Pancreas (tissue), 10 donors: ENCODE measurements around the gene UNC13A. TPM values are rescaled to one million over a fixed set of nuclear protein-coding genes. Genes with fewer than 3 reads are reported as not detected.

Source experiments
- ATAC-seq, 4 donors: fragments of 200-7000 bp; cut with Tn5 transposase; one replicate each; pipeline versions ENCODE4 v1.8.0 to v1.9.1; 2020; ENCODE audit warnings: mild to moderate bottlenecking in 4 of 4, moderate library complexity in 4 of 4
- DNase-seq, 6 donors: peaks; one replicate each; pipeline ENCODE4 v3.0.0-alpha.2; 2020
- FAIRE-seq: peaks from 2 replicates; lab custom pipeline; 2012; peaks lifted over from hg19 to GRCh38; lab: Jason Lieb, UNC
- H3K27ac ChIP-seq, 4 donors: fragments of 200-600 bp; sonication (generic); 1 replicate in 3 of 4; 2 replicates in 1 of 4; pipeline versions ENCODE4 v1.5.0 to v1.8.0; 2020
- H3K27me3 ChIP-seq, 4 donors: fragments of 200-600 bp; one replicate each; pipeline ENCODE4 v1.8.0; 2021
- H3K36me3 ChIP-seq, 3 donors: fragments of 200-600 bp; sonication (generic) in 1 of 3; one replicate each; pipeline versions ENCODE4 v1.5.0 to v1.8.0; 2020 to 2021
- H3K4me1 ChIP-seq, 3 donors: fragments of 200-600 bp; one replicate each; pipeline ENCODE4 v1.8.0; 2021
- H3K4me3 ChIP-seq, 4 donors: fragments of 200-600 bp; sonication (generic) in 2 of 4; one replicate each; pipeline versions ENCODE4 v1.5.0 to v1.8.0; 2020 to 2021
- H3K9me3 ChIP-seq, 4 donors: fragments of 200-600 bp; one replicate each; pipeline ENCODE4 v1.8.0; 2021
- WGBS, 2 donors: extraction: QIAGEN DNeasy Blood & Tissue Kit; methylation state at CpG; one replicate each; pipeline ENCODE4 v1.1.7; 2013; 5-methylcytosine and 5-hydroxymethylcytosine counted together
- intact Hi-C, 3 donors: fragments of 100-400 bp; cut with DNase I; formaldehyde crosslinking; loops; one replicate each; pipeline versions ENCODE4 v1.11.1 to v1.14.2; 2022
- polyA plus RNA-seq, 2 donors: library from polyadenylated mRNA; stranded (reverse); fragments of 200-250 nt; gene quantifications; one replicate each; pipeline ENCODE4 v1.2.3, GENCODE V29; 2013
- total RNA-seq, 6 donors: library from RNA; stranded (reverse); fragmentation: NEBNext Ultra II Directional in 4 of 6; extraction: Animal tissue kit (Norgen Biotek cat#: 25700) in 4 of 6; gene quantifications; one replicate each; pipeline versions ENCODE4 v1.2.1 to v1.2.4, GENCODE V29; 2021 to 2023
- TF ChIP-seq, protein P1 (sequence below), 4 donors: fragments of 200-600 bp; sonication (generic) in 3 of 4; IDR thresholded peaks; one replicate each; pipeline versions ENCODE4 v1.5.0 to v1.8.0; 2021; ENCODE audit warnings: antibody characterized with exemption in 4 of 4
- donor health status: healthy with polysubstance abuse.
- donor health status: DM: no; HTN: no; CAD: no; lungs with moderate emphysema.
- donor health status: DM: no; HTN: no; CAD: no.
- donor health status: control.
- donor health status: control.
- donor health status: Bipolar disorder and iron deficiency.
- donor health status: DM: yes; HTN: yes; CAD: no.
- donor health status: DM: no; HTN: no; CAD: no.
- donor health status: DM: no; HTN: no; CAD: no.
- donor health status: DM: yes; HTN: yes; CAD: no.

The UNC13A gene
- total and polyA plus RNA-seq, 8 donors = 0.92 to 10.5 (median 2.2) TPM

DNA sequence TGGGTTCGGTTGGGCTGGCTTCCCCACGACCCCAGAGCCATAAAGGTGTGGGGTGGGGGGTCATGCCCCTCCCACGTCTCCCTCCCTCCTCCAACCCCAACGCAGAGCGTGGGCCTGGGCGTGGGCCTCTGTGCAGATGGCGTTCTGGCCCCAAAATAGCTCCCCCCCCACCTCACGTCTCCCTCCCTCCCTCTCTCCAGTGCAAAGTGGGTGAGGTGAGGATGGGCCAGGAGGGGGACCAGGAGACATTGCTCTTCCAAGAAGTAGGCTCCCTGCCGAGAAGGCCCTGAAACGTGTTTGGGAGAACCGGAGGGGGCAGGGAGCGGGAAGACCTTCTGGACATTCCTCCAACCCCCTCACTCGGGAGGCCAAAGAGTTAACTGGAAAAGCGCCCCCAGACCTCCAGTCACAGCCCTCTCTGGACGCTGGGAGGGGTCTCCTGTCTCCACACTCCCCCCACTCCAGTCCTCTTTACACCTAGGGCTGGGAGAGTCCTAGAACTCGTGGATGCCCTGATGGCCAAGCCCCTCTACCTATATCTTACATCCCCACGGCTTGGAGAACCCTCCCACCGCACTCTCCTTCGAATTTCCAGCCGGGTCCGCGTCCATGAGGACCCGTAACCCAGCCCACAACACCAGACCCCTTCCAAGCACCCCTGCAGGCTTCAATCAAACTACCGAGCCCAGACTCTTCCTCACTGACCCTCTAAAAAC, 855 bp downstream of the UNC13A start:
- no peak overlapping the region for H3K27ac ChIP-seq
- WGBS, 2 donors = 3 to 4% methylated on average over 21 to 24 of the region's 24 CpGs
- ATAC-seq (no peak), DNase-seq (no peak), FAIRE-seq (no peak)
- H3K9me3 ChIP-seq = no peaks in the 10 kb centered on the region
- TF ChIP-seq, protein P1, sequence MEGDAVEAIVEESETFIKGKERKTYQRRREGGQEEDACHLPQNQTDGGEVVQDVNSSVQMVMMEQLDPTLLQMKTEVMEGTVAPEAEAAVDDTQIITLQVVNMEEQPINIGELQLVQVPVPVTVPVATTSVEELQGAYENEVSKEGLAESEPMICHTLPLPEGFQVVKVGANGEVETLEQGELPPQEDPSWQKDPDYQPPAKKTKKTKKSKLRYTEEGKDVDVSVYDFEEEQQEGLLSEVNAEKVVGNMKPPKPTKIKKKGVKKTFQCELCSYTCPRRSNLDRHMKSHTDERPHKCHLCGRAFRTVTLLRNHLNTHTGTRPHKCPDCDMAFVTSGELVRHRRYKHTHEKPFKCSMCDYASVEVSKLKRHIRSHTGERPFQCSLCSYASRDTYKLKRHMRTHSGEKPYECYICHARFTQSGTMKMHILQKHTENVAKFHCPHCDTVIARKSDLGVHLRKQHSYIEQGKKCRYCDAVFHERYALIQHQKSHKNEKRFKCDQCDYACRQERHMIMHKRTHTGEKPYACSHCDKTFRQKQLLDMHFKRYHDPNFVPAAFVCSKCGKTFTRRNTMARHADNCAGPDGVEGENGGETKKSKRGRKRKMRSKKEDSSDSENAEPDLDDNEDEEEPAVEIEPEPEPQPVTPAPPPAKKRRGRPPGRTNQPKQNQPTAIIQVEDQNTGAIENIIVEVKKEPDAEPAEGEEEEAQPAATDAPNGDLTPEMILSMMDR (IDR thresholded peaks at IDR 0.05) = no peak
- peak overlapping the region in 1 of 4 donors; percentile 36 for H3K4me3 ChIP-seq
- intact Hi-C loops = no loop called here
- no peaks in the 10 kb centered on the region for H3K4me1 ChIP-seq
- peaks cover 0 to 40% (median 0%) of the 10 kb centered on the region in 4 donors for H3K27me3 ChIP-seq
- H3K36me3 ChIP-seq = no peaks in the 10 kb centered on the region

DNA sequence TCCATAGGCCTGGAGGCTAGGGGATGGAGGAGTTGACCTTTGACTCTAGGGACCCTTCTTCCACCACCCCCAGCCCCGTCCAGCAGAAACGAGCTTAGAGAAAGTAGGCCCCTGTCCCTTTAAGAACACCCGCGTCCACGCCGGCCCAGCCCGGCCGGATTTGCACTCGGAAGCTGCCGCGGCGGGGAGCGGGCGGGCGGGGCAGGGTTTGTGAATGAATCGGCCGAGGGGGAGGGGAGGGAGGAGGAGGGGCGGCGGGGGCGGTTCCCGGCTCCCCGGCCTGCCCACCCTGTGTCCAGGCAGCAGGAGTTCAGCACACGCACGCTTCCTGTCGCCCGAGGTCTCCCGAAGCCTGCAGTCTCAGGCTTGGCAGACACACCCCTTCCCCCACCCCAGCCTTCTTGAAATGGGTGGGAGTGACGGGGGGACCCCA, 1.5 kb downstream of the UNC13A start:
- no peak for FAIRE-seq
- Histone ChIP-seq H3K9me3 (no peaks in the 10 kb centered on the region), H3K27ac (no peak overlapping the region), H3K36me3 (no peaks in the 10 kb centered on the region), H3K27me3 (peaks cover 0 to 41% (median 0%) of the 10 kb centered on the region in 4 donors), H3K4me3 (peak overlapping the region in 1 of 4 donors; percentile 36), H3K4me1 (no peaks in the 10 kb centered on the region)
- intact Hi-C loops = no loop called here
- WGBS, 2 donors = 0 to 2% methylated on average over 28 of the region's 28 CpGs
- TF ChIP-seq, protein P1 (IDR thresholded peaks at IDR 0.05) = no peak
- DNase-seq = peak in 2 of 6 donors; percentile 53 to 62
- peak in 2 of 4 donors; percentile 50 to 67 for ATAC-seq

DNA sequence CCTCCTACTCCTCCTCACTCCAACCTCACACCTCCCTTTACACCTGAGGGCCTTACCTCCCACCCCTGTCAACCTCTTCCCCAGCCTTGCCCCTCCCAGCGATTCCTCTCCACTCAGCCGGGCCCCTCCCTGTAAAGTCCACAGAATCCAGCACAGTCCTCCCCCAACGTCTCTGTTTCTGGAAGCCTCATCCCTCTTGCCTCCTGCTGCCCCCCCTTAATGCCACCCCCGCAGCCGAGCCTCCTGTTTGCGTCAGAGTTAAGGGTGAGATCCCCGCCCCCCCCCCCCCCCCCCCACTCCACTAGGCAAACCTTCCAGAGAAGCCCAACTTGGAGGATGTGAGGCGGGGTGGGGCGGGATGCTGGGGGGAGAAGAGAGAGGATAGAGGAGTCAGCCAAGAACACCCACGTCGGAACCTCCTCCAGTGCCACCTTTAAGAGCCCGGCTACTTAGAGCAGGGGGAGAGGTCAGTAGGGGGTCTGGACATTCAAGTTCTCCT, 2.1 kb downstream of the UNC13A start:
- no peaks in the 10 kb centered on the region for H3K9me3 ChIP-seq
- no peaks in the 10 kb centered on the region for H3K36me3 ChIP-seq
- H3K4me3 ChIP-seq = peak overlapping the region in 1 of 4 donors; percentile 36
- TF ChIP-seq, protein P1 (IDR thresholded peaks at IDR 0.05) = no peak
- FAIRE-seq (no peak), DNase-seq (no peak), ATAC-seq (peak in 1 of 4 donors; percentile 31)
- 1 to 6% methylated on average over 9 to 12 of the region's 12 CpGs for WGBS, 2 donors
- no peaks in the 10 kb centered on the region for H3K4me1 ChIP-seq
- H3K27ac ChIP-seq = no peak overlapping the region
- H3K27me3 ChIP-seq = peaks cover 0 to 46% (median 2%) of the 10 kb centered on the region in 4 donors
- intact Hi-C loops = no loop called here

DNA sequence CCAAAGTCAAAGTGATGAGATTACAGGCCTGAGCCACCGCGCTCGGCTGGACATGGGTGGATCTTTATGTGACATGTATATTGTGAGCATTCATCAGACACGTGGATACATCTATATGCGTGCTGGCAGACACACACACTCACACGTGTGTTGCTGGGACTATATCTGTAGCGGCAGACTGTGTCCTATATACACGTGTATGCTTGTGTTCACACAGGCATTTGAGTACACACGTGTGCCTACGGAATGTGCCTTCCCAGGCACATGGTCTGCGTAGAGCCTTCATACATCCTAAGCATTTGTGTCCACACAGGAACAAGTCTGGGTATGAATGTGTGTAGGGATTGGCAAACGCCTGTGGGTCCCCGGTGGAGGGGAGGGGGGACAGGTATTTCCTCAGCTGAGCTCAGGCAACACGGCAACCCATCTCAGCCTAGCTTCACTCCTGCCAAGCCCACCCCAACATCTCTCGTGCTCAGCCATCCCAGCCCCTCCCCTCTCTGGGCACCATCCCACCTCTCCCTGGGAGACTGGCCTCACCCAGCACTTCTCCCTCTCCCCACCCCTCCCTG, 2.6 kb downstream of the UNC13A start:
- H3K4me1 ChIP-seq = no peaks in the 10 kb centered on the region
- WGBS, 2 donors = 52 to 55% methylated on average over 14 to 15 of the region's 15 CpGs
- no peak overlapping the region for H3K4me3 ChIP-seq
- H3K36me3 ChIP-seq = no peaks in the 10 kb centered on the region
- H3K27me3 ChIP-seq = peaks cover 0 to 46% (median 3%) of the 10 kb centered on the region in 4 donors
- DNase-seq (no peak), FAIRE-seq (no peak), ATAC-seq (no peak)
- intact Hi-C loops = no loop called here
- H3K27ac ChIP-seq = no peak overlapping the region
- TF ChIP-seq, protein P1 (IDR thresholded peaks at IDR 0.05) = no peak
- no peaks in the 10 kb centered on the region for H3K9me3 ChIP-seq
